Measurements from ENCODE around the gene ANKRD40. TPM values are rescaled to one million over a fixed set of nuclear protein-coding genes. Genes with fewer than 3 reads are reported as not detected.

ANKRD40 gene
- total and polyA plus RNA-seq, 8 donors: 10.3 to 23.5 (median 15.5) TPM

DNA sequence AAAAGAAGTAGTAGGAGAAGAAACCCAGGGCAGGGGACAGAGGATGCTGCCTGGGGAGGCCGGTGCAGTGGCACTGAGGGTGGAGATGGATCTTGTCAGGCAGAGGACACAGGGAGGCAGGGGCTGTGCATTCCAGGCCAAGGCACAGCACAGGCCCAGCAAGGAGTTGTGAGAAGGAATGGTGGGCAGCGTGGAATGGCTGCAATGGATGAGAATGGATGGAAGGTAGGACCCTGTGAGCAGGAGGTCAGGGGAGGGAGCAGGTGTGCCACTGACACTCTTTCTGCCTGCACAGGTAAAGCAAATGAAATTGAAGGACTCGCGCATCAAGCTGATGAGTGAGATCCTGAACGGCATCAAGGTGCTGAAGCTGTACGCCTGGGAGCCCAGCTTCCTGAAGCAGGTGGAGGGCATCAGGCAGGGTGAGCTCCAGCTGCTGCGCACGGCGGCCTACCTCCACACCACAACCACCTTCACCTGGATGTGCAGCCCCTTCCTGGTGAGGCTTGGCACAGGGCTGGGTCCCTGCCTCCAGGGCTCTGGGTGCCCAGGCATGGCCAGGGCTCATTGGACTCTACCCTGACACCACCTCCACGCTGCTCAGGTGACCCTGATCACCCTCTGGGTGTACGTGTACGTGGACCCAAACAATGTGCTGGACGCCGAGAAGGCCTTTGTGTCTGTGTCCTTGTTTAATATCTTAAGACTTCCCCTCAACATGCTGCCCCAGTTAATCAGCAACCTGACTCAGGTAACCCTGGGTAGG, 40.3 kb downstream of the ANKRD40 start:
- Histone ChIP-seq H3K4me1 (peaks cover 0 to 5% (median 0%) of the 10 kb centered on the region in 3 donors), H3K36me3 (no peaks in the 10 kb centered on the region), H3K27me3 (no peaks in the 10 kb centered on the region), H3K4me3 (no peak overlapping the region), H3K27ac (no peak overlapping the region), H3K9me3 (no peaks in the 10 kb centered on the region)
- TF ChIP-seq, protein P1, sequence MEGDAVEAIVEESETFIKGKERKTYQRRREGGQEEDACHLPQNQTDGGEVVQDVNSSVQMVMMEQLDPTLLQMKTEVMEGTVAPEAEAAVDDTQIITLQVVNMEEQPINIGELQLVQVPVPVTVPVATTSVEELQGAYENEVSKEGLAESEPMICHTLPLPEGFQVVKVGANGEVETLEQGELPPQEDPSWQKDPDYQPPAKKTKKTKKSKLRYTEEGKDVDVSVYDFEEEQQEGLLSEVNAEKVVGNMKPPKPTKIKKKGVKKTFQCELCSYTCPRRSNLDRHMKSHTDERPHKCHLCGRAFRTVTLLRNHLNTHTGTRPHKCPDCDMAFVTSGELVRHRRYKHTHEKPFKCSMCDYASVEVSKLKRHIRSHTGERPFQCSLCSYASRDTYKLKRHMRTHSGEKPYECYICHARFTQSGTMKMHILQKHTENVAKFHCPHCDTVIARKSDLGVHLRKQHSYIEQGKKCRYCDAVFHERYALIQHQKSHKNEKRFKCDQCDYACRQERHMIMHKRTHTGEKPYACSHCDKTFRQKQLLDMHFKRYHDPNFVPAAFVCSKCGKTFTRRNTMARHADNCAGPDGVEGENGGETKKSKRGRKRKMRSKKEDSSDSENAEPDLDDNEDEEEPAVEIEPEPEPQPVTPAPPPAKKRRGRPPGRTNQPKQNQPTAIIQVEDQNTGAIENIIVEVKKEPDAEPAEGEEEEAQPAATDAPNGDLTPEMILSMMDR (IDR thresholded peaks at IDR 0.05): no peak
- DNase-seq (peak in 2 of 6 donors; percentile 23 to 53), ATAC-seq (no peak), FAIRE-seq (no peak)
- intact Hi-C loops (cut with DNase I): no loop called here
- 87 to 90% methylated on average over 14 of the region's 14 CpGs for WGBS, 2 donors

DNA sequence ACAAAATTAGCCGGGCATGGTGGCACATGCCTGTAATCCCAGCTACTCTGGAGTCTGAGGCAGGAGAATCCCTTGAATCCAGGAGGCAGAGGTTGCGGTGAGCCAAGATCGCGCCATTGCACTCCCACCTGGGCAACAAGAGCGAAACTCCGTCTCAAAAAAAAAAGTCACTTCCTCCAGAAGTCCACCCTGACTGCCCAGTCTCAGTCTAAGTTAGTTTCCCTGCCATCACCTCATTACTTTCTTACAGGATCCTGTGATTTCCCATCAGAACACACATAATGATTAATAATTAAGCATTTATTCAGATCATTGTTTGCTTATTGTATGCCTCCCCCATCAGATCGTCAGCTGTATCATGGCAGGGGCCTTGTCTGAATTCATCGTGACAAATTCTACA, 41.4 kb downstream of the ANKRD40 start:
- DNase-seq (no peak), ATAC-seq (no peak), FAIRE-seq (no peak)
- no peaks in the 10 kb centered on the region for H3K36me3 ChIP-seq
- peaks cover 0 to 14% (median 5%) of the 10 kb centered on the region in 3 donors for H3K4me1 ChIP-seq
- no peak overlapping the region for H3K27ac ChIP-seq
- intact Hi-C loops (cut with DNase I): no loop called here
- TF ChIP-seq, protein P1 (IDR thresholded peaks at IDR 0.05): no peak
- H3K4me3 ChIP-seq: no peak overlapping the region
- H3K9me3 ChIP-seq: no peaks in the 10 kb centered on the region
- 92 to 95% methylated on average over 8 of the region's 8 CpGs for WGBS, 2 donors
- H3K27me3 ChIP-seq: no peaks in the 10 kb centered on the region

DNA sequence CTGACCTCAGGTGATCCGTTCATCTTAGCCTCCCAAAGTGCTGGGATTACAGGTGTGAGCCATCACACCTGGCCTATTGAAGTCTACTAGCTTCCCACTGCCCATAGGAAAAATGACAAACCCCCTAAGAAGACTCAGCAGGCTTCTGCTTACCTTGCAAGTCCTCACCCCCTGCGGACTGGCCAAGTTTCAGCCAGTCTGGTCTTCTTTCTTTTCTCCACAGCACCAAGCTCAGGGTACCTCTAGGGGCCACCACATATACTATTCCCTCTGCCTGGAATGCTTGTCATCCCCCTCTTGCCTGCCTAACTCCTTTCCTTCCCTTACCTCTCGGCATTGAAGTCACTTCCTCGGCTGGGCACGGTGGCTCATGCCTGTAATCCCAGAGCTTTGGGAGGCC, 41.9 kb downstream of the ANKRD40 start:
- Histone ChIP-seq H3K27ac (no peak overlapping the region), H3K27me3 (no peaks in the 10 kb centered on the region), H3K36me3 (no peaks in the 10 kb centered on the region), H3K4me3 (no peak overlapping the region), H3K9me3 (no peaks in the 10 kb centered on the region), H3K4me1 (peaks cover 0 to 14% (median 10%) of the 10 kb centered on the region in 3 donors)
- DNase-seq (peak in 1 of 6 donors; percentile 7), ATAC-seq (no peak), FAIRE-seq (no peak)
- intact Hi-C loops (cut with DNase I): no loop called here
- TF ChIP-seq, protein P1 (IDR thresholded peaks at IDR 0.05): no peak
- WGBS, 2 donors: 83 to 86% methylated on average over 5 of the region's 5 CpGs

DNA sequence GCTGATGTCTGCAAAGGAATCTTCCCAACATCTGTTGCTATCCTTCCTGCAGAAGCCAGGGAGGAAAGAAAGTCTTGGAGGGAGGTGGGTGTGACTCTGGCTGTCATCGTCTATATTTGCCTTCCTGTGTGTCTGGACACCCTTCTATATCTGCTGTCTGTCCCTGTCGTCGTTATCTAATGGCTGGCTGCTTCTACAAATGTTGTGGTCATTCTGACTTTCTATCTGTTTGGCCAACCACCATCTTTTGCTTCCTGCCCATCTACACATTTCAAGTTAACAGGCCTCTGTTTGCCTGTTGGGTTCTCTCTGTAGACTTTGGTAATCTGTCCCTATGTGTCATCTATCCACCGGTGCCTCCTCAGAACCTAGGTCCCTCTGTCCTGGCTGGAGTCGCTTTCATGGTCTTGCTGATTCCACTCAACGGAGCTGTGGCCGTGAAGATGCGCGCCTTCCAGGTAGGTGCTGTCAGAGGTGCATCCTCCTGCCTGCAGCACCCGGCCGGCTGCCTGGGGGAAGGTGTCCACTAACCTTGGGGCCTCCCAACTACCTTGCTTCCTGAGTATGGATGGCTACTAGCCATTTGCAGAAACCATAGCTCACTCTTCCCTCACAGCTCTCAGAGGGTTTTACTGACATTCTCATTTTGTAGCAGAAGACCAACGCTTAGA, 42.8 kb downstream of the ANKRD40 start:
- no peak for ATAC-seq
- H3K27me3 ChIP-seq: no peaks in the 10 kb centered on the region
- H3K4me1 ChIP-seq: peaks cover 9 to 23% (median 19%) of the 10 kb centered on the region in 3 donors
- DNase-seq: peak in 2 of 6 donors; percentile 36 to 47
- no peaks in the 10 kb centered on the region for H3K36me3 ChIP-seq
- 88% methylated on average over 12 of the region's 12 CpGs for WGBS, 2 donors
- H3K9me3 ChIP-seq: no peaks in the 10 kb centered on the region
- FAIRE-seq: no peak
- TF ChIP-seq, protein P1 (IDR thresholded peaks at IDR 0.05): no peak
- H3K4me3 ChIP-seq: no peak overlapping the region
- intact Hi-C loops (cut with DNase I): no loop called here
- H3K27ac ChIP-seq: no peak overlapping the region

Measured in pancreas (tissue), 10 donors.